SIG-M5 (cell line): ENCODE measurements around the gene FAM107A.

Source experiments
- DNase-seq: peaks from one replicate; lab custom pipeline; 2025; lab: John Stamatoyannopoulos, UW

Gene FAM107A

GRCh38 chr3:58591517-58592510, 14.6 kb upstream of the FAM107A start:
- DNase-seq: no peak

- DNase-seq: no peak
Measured at GRCh38 chr3:58588030-58588614, 10.9 kb upstream of the FAM107A start.

- DNase-seq: no peak
Measured at GRCh38 chr3:58586776-58587192, 9.6 kb upstream of the FAM107A start.

GRCh38 chr3:58585994-58586393, 8.8 kb upstream of the FAM107A start:
- no peak for DNase-seq

- DNase-seq: no peak
Measured at GRCh38 chr3:58585005-58585786, 8.0 kb upstream of the FAM107A start.

GRCh38 chr3:58584690-58585004, 7.5 kb upstream of the FAM107A start:
- no peak for DNase-seq

- DNase-seq: no peak
Measured at GRCh38 chr3:58581328-58582091, 4.3 kb upstream of the FAM107A start.

- DNase-seq: no peak
Measured at GRCh38 chr3:58580826-58581327, 3.7 kb upstream of the FAM107A start.

GRCh38 chr3:58578873-58579272, 1.7 kb upstream of the FAM107A start:
- no peak for DNase-seq

DNA sequence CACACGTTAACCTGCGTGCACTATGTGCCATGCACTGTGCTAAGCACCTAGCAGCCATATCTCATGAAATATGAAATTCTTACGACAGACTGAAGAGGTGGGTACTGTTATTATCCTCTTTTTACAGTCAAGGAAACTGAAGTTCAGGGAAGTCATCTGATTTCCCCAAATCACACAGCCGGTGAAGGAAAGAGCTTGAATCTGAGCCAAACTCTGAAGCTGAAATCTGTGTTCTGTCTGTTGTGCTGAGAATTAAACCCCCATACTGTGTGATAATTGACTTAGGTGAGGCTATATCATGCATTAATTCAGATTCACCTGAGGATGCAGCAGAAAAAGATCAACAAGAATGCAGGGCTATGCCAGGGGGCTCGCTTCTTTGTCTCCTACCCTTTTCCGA, 475 bp downstream of the FAM107A start:
- DNase-seq: no peak

DNA sequence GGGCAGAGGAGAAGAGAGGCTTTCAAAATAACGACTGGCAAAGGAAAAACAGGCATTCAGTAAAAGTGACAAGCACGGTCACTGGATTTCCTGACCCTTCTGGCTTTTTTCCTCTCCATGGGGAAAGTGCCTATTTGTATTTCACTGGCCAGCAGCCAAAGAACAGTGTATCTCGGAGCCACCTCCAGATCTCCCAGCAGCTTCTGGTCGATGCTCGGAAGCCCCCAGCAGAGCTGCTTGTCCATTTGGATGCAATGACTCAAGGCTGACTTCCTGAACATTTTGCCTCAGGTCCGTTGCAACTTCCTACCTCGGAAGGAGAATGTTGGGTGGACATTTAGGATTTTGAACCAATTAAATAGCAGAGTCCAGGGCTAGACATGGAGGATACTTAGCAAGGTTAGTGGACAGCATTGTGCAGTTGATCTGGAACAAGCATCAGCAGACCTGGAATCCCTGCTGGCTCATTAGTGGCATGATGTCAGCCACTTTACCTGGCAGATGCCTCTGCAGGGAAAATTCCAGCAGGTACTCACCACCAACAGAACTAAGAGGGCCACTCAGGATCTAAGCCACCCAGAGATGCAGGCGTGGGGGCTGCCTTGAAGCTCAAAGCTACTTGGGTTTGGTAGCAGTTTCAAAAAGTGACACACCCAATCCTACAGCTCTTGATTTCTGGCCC, 1.1 kb downstream of the FAM107A start:
- DNase-seq: no peak

DNA sequence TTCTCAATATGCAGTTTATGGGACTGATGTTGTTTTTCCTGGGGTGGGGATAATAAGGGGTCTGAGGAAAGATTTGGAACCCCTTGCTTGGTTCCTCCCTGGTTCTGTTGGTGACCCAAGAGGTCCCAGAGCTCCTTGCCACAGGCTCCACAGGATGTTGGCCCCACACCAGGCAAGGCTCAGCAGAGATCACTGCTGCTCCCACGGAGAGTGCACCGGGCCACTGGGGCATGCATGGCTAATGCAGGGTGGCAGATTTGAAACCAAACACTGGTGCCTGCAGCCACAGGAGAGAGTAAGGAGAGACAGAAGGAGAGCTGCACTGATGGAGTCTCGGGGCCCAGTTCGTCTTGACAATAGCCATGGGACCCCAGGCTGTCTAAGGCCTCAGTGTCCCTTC, 2.5 kb downstream of the FAM107A start:
- no peak for DNase-seq

- DNase-seq: no peak
Measured at GRCh38 chr3:58574106-58574505, 3.1 kb downstream of the FAM107A start.

DNA sequence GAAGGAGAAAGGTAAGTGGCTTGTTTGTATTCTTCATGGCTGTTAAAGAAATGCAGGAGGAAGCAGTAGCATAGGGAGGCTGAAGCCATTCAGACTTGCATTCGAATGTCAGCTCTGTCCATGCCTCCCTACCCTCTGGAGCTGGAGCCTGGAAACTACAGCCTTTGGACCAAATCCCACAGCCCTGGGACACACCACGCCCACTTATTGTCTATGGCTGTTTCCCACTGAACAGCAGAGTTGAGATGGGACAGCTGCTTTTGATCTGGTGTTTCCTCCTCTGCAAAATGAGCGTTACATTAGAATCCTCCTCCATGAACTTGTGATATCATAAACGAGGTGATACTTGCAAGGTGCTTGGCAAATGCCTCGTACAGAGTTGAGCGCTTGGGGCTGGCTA, 3.6 kb downstream of the FAM107A start:
- DNase-seq: no peak

GRCh38 chr3:58572634-58573230, 4.5 kb downstream of the FAM107A start:
- DNase-seq: no peak

- no peak for DNase-seq
Measured at GRCh38 chr3:58572013-58572633, 5.1 kb downstream of the FAM107A start.

GRCh38 chr3:58570851-58571250, 6.3 kb downstream of the FAM107A start:
- DNase-seq: no peak

- DNase-seq: no peak
Measured at GRCh38 chr3:58569287-58570001, 7.7 kb downstream of the FAM107A start.

GRCh38 chr3:58568572-58569286, 8.5 kb downstream of the FAM107A start:
- no peak for DNase-seq
